Neural cell (in vitro differentiated cells): ENCODE data around the gene TMEM132C.

Source experiments
- EZH2 ChIP-seq: fragments of 200-600, 300-800 bp; shearing (Covaris generic), sonication (generic); IDR thresholded peaks from 2 replicates; pipeline ENCODE4 v1.6.1; 2014; ENCODE audit warnings: antibody characterized with exemption, low read length, borderline replicate concordance, mild to moderate bottlenecking; ENCODE audit not compliant: insufficient read depth, poor library complexity, severe bottlenecking
- RAD21 ChIP-seq: fragments of 450-650 bp; conservative IDR thresholded peaks from 2 replicates; pipeline ENCODE4 v1.6.1; 2014; ENCODE audit warnings: antibody characterized with exemption, mild to moderate bottlenecking, moderate library complexity
- TF ChIP-seq, protein P1 (sequence below): fragments of 450-650 bp; IDR thresholded peaks from 2 replicates; pipeline ENCODE4 v1.5.1; 2014; ENCODE audit warnings: antibody characterized with exemption, mild to moderate bottlenecking, moderate library complexity; ENCODE audit not compliant: poor library complexity, severe bottlenecking

DNA sequence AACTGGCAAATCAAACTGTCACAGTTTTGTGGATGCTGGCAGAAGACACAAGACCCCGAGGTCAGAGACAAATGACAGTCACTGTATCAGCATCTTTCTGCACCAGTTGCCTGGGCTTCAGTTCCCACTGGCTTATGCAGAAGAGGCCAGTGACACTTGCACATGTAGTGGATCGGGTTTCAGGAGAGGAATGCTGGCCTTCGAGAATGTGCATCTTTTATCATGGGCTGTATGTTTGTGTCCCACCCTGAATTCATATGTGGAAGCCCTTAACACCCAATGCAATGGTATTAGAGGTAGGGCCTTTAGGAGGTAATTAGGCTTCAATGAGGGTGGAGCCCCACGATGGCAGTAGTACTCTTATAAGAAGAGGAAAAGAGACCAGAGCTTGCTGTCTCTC lies 405.9 kb downstream of the TMEM132C start:
- TF ChIP-seq, protein P1, sequence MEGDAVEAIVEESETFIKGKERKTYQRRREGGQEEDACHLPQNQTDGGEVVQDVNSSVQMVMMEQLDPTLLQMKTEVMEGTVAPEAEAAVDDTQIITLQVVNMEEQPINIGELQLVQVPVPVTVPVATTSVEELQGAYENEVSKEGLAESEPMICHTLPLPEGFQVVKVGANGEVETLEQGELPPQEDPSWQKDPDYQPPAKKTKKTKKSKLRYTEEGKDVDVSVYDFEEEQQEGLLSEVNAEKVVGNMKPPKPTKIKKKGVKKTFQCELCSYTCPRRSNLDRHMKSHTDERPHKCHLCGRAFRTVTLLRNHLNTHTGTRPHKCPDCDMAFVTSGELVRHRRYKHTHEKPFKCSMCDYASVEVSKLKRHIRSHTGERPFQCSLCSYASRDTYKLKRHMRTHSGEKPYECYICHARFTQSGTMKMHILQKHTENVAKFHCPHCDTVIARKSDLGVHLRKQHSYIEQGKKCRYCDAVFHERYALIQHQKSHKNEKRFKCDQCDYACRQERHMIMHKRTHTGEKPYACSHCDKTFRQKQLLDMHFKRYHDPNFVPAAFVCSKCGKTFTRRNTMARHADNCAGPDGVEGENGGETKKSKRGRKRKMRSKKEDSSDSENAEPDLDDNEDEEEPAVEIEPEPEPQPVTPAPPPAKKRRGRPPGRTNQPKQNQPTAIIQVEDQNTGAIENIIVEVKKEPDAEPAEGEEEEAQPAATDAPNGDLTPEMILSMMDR: no peak
- no peak for TF ChIP-seq RAD21
- no peak for TF ChIP-seq EZH2
